ENCODE data around the gene TUBB4B. TPM values are rescaled to one million over a fixed set of nuclear protein-coding genes. Genes with fewer than 3 reads are reported as not detected.

The TUBB4B gene
- total and polyA plus RNA-seq, 2 of the 4 experiments (the other 2 are of a cell fraction): 237 to 529 TPM

- Histone ChIP-seq H3K27ac (ENCODE audit: insufficient read depth, low read length) (peak overlapping the region; percentile 84; the same call in 1 of the 2 replicates), H2AK9ac (replicated peaks; ENCODE audit: low read depth, low read length, poor library complexity) (peak overlapping the region; percentile 98), H2BK20ac (ENCODE audit: low read depth, low read length) (no peak overlapping the region), H4K91ac (ENCODE audit: insufficient read depth, low read depth, low read length) (no peak overlapping the region; the same call in 1 of the 2 replicates), H2BK120ac (ENCODE audit: low read depth, low read length) (no peak overlapping the region), H3K18ac (ENCODE audit: low read depth, low read length) (no peak overlapping the region), H2AFZ (replicated peaks; ENCODE audit: low read length, poor library complexity) (peak overlapping the region; percentile 99), H4K20me1 (ENCODE audit: insufficient read depth, low read length) (peaks cover 11% of the 10 kb centered on the region), H2AK5ac (ENCODE audit: low read depth, low read length) (peak overlapping the region; percentile 49), H3K9me1 (ENCODE audit: insufficient read depth, low read length) (no peaks in the 10 kb centered on the region), H3K4ac (ENCODE audit: low read depth, low read length) (peak overlapping the region; percentile 54), H2BK5ac (ENCODE audit: low read depth, low read length, poor library complexity, severe bottlenecking) (no peak overlapping the region), H3K56ac (ENCODE audit: extremely low read depth, insufficient read depth, low read length) (no peak overlapping the region), H3K9ac (ENCODE audit: low read depth, low read length) (peak overlapping the region; percentile 88), H3K4me3 (ENCODE audit: insufficient read depth, low read depth, low read length) (peak overlapping the region; percentile 91), H4K8ac (ENCODE audit: low read depth in 2 of 2, low read length in 2 of 2) (peak overlapping the region; percentile 75 to 94; a peak in 2 of 4 replicates), H3K36me3 (ENCODE audit: control insufficient read depth, insufficient read depth, low read length) (peaks cover 15% of the 10 kb centered on the region), H3K14ac (replicated peaks; ENCODE audit: low read depth, low read length) (peak overlapping the region; percentile 78), H3K4me1 (ENCODE audit: control insufficient read depth, insufficient read depth, low read length) (peaks cover 11% of the 10 kb centered on the region), H3K79me1 (ENCODE audit: low read depth in 1 of 2, low read length in 2 of 2) (peaks cover 11 to 32% of the 10 kb centered on the region in 2 experiments; a peak in 3 of 4 replicates), H3K9me3 (ENCODE audit: control insufficient read depth, insufficient read depth, low read length) (no peaks in the 10 kb centered on the region), H3K23ac (ENCODE audit: low read depth, low read length) (peak overlapping the region; percentile 31), H2BK15ac (ENCODE audit: low read depth, low read length) (no peak overlapping the region), H3K27me3 (ENCODE audit: control insufficient read depth, insufficient read depth, low read length) (no peaks in the 10 kb centered on the region), H3K4me2 (ENCODE audit: low read depth, low read length) (peak overlapping the region; percentile 90), H4K5ac (ENCODE audit: low read depth, low read length) (no peak overlapping the region)
- dilution Hi-C loops (cut with HindIII; ENCODE audit: low sequenced_read_pairs, unreplicated experiment): no loop called here
- ChIA-PET POLR2A (ENCODE audit: unreplicated experiment) (interaction anchor here (1.2 to 2.3 kb wide), 2 partner anchors 9 to 13 kb away, joined by 5 to 9 read pairs; no protein-coding TSS in a partner anchor), CTCF (interaction anchor here (0.8 kb wide), 1 partner anchor 17 kb away, joined by 3 read pairs; no protein-coding TSS in a partner anchor)
- intact Hi-C loops (cut with micrococcal nuclease): no loop called here
- ATAC-seq (ENCODE audit: low read depth): peak; percentile 1; the same call in 1 of the 2 replicates
- in situ Hi-C loops (cut with MboI; ENCODE audit: low sequenced_read_pairs): no loop called here
- WGBS, 2 experiments (ENCODE audit: extremely low coverage in 2 of 2, insufficient read length in 1 of 2): 60% methylated on average over 15 of the region's 21 CpGs; no CpG with 5 or more reads in 1 of the 2 experiments
- no TSS peak for BruUV-seq (replicated peaks)
- DNase-seq: no peak
- TF ChIP-seq NFE2L2 (IDR thresholded peaks at IDR 0.05; ENCODE audit: low read depth, low read length) (no peak), MAZ (IDR thresholded peaks at IDR 0.05; ENCODE audit: borderline replicate concordance, low read depth, low read length) (no peak), CTCF (conservative IDR thresholded peaks at IDR 0.05; ENCODE audit: low read depth, low read length) (no peak), SMC3 (IDR thresholded peaks at IDR 0.05; ENCODE audit: low read depth, low read length) (no peak), BHLHE40 (IDR thresholded peaks at IDR 0.05; ENCODE audit: low read depth, low read length) (no peak), RAD21 (IDR thresholded peaks at IDR 0.05; ENCODE audit: low read length) (no peak), ELK1 (IDR thresholded peaks at IDR 0.05; ENCODE audit: borderline replicate concordance, low read depth, low read length) (no peak), CHD1 (IDR thresholded peaks at IDR 0.05; ENCODE audit: low read depth, low read length) (no peak), POLR2A (IDR thresholded peaks at IDR 0.05; ENCODE audit: low read depth, low read length) (no peak), RCOR1 (IDR thresholded peaks at IDR 0.05; ENCODE audit: insufficient replicate concordance, low read length) (no peak), CEBPB (IDR thresholded peaks at IDR 0.05; ENCODE audit: low read depth, low read length) (no peak), MAFK (IDR thresholded peaks at IDR 0.05; ENCODE audit: low read depth, low read length) (no peak), USF2 (IDR thresholded peaks at IDR 0.05; ENCODE audit: low read depth, low read length) (no peak)
Observed at GRCh38 chr9:137253717-137254623, 12.9 kb downstream of the TUBB4B start.

Data from IMR-90 (cell line).